PC-9 (cell line): ENCODE results near the gene POU6F2.

ENCODE experiments used
- EZH2 ChIP-seq: fragments of 200-600 bp; sonication (generic); IDR thresholded peaks from 2 replicates; pipeline ENCODE4 v1.8.0; 2017; ENCODE audit warnings: antibody characterized with exemption, low read depth
- TF ChIP-seq, protein P1 (sequence below): fragments of 200-600 bp; sonication (generic); conservative IDR thresholded peaks from 2 replicates; pipeline ENCODE4 v1.6.1; 2017; ENCODE audit warnings: mixed run types, antibody characterized with exemption, mild to moderate bottlenecking, moderate library complexity

DNA sequence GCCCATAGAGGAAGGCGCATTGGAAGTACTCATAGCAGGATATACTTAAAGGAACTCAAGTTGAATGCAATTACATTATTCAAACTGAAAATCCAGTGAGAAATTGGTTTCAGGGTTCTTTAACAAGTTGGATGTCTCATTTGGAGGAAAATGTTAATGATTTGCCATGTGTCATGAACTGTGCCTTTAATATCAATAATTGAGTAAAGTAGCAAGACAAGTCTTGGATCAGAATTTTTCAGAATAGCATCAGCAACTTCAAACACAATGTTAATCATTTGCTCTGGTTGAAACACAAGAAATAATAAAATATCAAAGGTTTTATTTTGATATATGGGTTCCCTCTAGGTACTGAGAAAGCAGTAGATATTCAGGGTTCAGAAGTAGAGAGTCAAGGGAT, 24.5 kb upstream of the POU6F2 start:
- TF ChIP-seq, protein P1, sequence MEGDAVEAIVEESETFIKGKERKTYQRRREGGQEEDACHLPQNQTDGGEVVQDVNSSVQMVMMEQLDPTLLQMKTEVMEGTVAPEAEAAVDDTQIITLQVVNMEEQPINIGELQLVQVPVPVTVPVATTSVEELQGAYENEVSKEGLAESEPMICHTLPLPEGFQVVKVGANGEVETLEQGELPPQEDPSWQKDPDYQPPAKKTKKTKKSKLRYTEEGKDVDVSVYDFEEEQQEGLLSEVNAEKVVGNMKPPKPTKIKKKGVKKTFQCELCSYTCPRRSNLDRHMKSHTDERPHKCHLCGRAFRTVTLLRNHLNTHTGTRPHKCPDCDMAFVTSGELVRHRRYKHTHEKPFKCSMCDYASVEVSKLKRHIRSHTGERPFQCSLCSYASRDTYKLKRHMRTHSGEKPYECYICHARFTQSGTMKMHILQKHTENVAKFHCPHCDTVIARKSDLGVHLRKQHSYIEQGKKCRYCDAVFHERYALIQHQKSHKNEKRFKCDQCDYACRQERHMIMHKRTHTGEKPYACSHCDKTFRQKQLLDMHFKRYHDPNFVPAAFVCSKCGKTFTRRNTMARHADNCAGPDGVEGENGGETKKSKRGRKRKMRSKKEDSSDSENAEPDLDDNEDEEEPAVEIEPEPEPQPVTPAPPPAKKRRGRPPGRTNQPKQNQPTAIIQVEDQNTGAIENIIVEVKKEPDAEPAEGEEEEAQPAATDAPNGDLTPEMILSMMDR: no peak
- TF ChIP-seq EZH2: no peak
